NCI-H1436 treated with DMSO at 0.1 percent for 48 hours (cell line): ENCODE results near the gene EIF4G3.
"Not testable (repeated sequence)": the region's sequence is repeated elsewhere in the genome, so short reads cannot be mapped to it uniquely, and the experiment has no call there.

Experiments
- DNase-seq: peaks from one replicate; lab custom pipeline; 2025; lab: John Stamatoyannopoulos, UW

The EIF4G3 gene

GRCh38 chr1:21188235-21188634, 11.5 kb upstream of the EIF4G3 start:
- no peak for DNase-seq

GRCh38 chr1:21185221-21185731, 8.6 kb upstream of the EIF4G3 start:
- DNase-seq, result no peak

- no peak for DNase-seq
These were observed 7.6 kb upstream of the EIF4G3 start for GRCh38 chr1:21184276-21184675.

- DNase-seq, result no peak
These were observed 5.6 kb upstream of the EIF4G3 start for GRCh38 chr1:21182181-21182731.

- DNase-seq, result not testable (repeated sequence)
These were observed 1.6 kb upstream of the EIF4G3 start for GRCh38 chr1:21178271-21178670.

GRCh38 chr1:21175670-21176581, 771 bp downstream of the EIF4G3 start:
- no peak for DNase-seq

GRCh38 chr1:21175324-21175669, 1.4 kb downstream of the EIF4G3 start:
- DNase-seq, result no peak

GRCh38 chr1:21174654-21175323, 1.9 kb downstream of the EIF4G3 start:
- no peak for DNase-seq

GRCh38 chr1:21174230-21174629, 2.5 kb downstream of the EIF4G3 start:
- no peak for DNase-seq

- not testable (repeated sequence) for DNase-seq
These were observed 3.6 kb downstream of the EIF4G3 start for GRCh38 chr1:21173096-21173495.

- DNase-seq, result not testable (repeated sequence)
These were observed 5.9 kb downstream of the EIF4G3 start for GRCh38 chr1:21170837-21171236.

GRCh38 chr1:21168444-21168843, 8.3 kb downstream of the EIF4G3 start:
- DNase-seq, result no peak

GRCh38 chr1:21165646-21166045, 11.1 kb downstream of the EIF4G3 start:
- no peak for DNase-seq

- no peak for DNase-seq
These were observed 11.6 kb downstream of the EIF4G3 start for GRCh38 chr1:21165076-21165475.

- DNase-seq, result no peak
These were observed 12.4 kb downstream of the EIF4G3 start for GRCh38 chr1:21164266-21164665.

GRCh38 chr1:21162740-21163464, 13.8 kb downstream of the EIF4G3 start:
- no peak for DNase-seq

- DNase-seq, result no peak
These were observed 14.9 kb downstream of the EIF4G3 start for GRCh38 chr1:21161842-21162241.

- DNase-seq, result no peak
These were observed 16.4 kb downstream of the EIF4G3 start for GRCh38 chr1:21160263-21160796.

GRCh38 chr1:21157868-21158267, 18.8 kb downstream of the EIF4G3 start:
- DNase-seq, result no peak

- no peak for DNase-seq
These were observed 19.6 kb downstream of the EIF4G3 start for GRCh38 chr1:21157054-21157453.

- no peak for DNase-seq
These were observed 20.7 kb downstream of the EIF4G3 start for GRCh38 chr1:21156019-21156418.

- DNase-seq, result no peak
These were observed 22.0 kb downstream of the EIF4G3 start for GRCh38 chr1:21154717-21155116.
